Spleen (tissue), 11 donors: ENCODE data around the gene DNM2. TPM values are rescaled to one million over a fixed set of nuclear protein-coding genes. Genes with fewer than 3 reads are reported as not detected.
A peak's percentile ranks its signal among the peaks of the same experiment; 100 is the strongest.

Source experiments
- DNase-seq: peaks from one replicate; pipeline ENCODE4 v3.0.0-alpha.2; 2020
- H3K27ac ChIP-seq, 8 donors: fragments of 200-600 bp; sonication (generic) in 7 of 8; 1 replicate in 4 of 8; 2 replicates in 4 of 8; pipeline versions ENCODE4 v1.5.0 to v1.8.0; 2016 to 2021; ENCODE audit warnings: inconsistent platforms in 4 of 8, mild to moderate bottlenecking in 4 of 8, moderate library complexity in 1 of 8
- H3K27me3 ChIP-seq, 7 donors: fragments of 200-600 bp; sonication (generic) in 6 of 7; replicated peaks in 1 of 7; 1 replicate in 4 of 7; 2 replicates in 3 of 7; pipeline versions ENCODE4 v1.5.0 to v1.8.0; 2016 to 2021; ENCODE audit warnings: inconsistent platforms in 3 of 7, mild to moderate bottlenecking in 1 of 7
- H3K36me3 ChIP-seq, 6 donors: fragments of 200-600 bp; sonication (generic) in 5 of 6; 1 replicate in 4 of 6; 2 replicates in 2 of 6; pipeline versions ENCODE4 v1.5.0 to v1.8.0; 2016 to 2021; ENCODE audit warnings: inconsistent platforms in 2 of 6
- H3K4me1 ChIP-seq, 6 donors: fragments of 200-600 bp; sonication (generic) in 5 of 6; 1 replicate in 3 of 6; 2 replicates in 3 of 6; pipeline versions ENCODE4 v1.5.0 to v1.8.0; 2016 to 2021; ENCODE audit warnings: inconsistent platforms in 3 of 6
- H3K4me3 ChIP-seq, 8 donors: fragments of 200-600 bp; sonication (generic) in 7 of 8; 1 replicate in 4 of 8; 2 replicates in 4 of 8; pipeline versions ENCODE4 v1.5.0 to v1.8.0; 2016 to 2021; ENCODE audit warnings: inconsistent platforms in 4 of 8, mild to moderate bottlenecking in 4 of 8, moderate library complexity in 2 of 8
- H3K9me3 ChIP-seq, 8 donors: fragments of 200-600 bp; sonication (generic) in 7 of 8; 1 replicate in 4 of 8; 2 replicates in 4 of 8; pipeline versions ENCODE4 v1.5.0 to v1.8.0; 2016 to 2021; ENCODE audit warnings: inconsistent platforms in 4 of 8
- CTCF ChIP-seq, 11 experiments: fragments of 200-600 bp in 7 of 11; fragments of 450-650 bp in 4 of 11; sonication (generic) in 4 of 11; IDR thresholded peaks in 8 of 11; conservative IDR thresholded peaks in 3 of 11; 1 replicate in 7 of 11; 2 replicates in 4 of 11; pipeline versions ENCODE4 v1.4.0 to v1.8.0; 2016 to 2021; ENCODE audit warnings: antibody characterized with exemption in 11 of 11, inconsistent platforms in 4 of 11, mild to moderate bottlenecking in 1 of 11
- POLR2A ChIP-seq, 3 donors: fragments of 450-650 bp; IDR thresholded peaks; one replicate each; pipeline ENCODE4 v1.5.1; 2017; ENCODE audit warnings: antibody characterized with exemption in 3 of 3, mild to moderate bottlenecking in 1 of 3
- POLR2AphosphoS5 ChIP-seq, 3 donors: sonication (generic); formaldehyde crosslinking; IDR thresholded peaks; one replicate each; pipeline ENCODE4 v1.5.1; 2017; ENCODE audit warnings: antibody characterized with exemption in 3 of 3
- WGBS, 5 donors: extraction: QIAGEN DNeasy Blood & Tissue Kit in 3 of 5; methylation state at CpG; one replicate each; pipeline versions ENCODE4 v1.1.5 to v1.1.7; 2013 to 2018; 5-methylcytosine and 5-hydroxymethylcytosine counted together
- intact Hi-C: fragments of 100-400 bp; cut with DNase I; formaldehyde crosslinking; loops from one replicate; pipeline ENCODE4 v1.15.0; 2023; ENCODE audit warnings: low total_unique reads
- polyA plus RNA-seq, 3 donors: library from polyadenylated mRNA; stranded (reverse); fragments of 200-250 nt; gene quantifications; one replicate each; pipeline ENCODE4 v1.2.1, GENCODE V29; 2013
- total RNA-seq, 7 donors: library from RNA; depleted of rRNA in 3 of 7; stranded (reverse); fragments of >200 nt in 3 of 7; fragmentation: NEBNext Ultra II Directional in 4 of 7; extraction: Animal tissue kit (Norgen Biotek cat#: 25700) in 4 of 7; gene quantifications; one replicate each; pipeline versions ENCODE4 v1.1.0 to v1.2.1, GENCODE V29; 2016 to 2021
- donor health status: healthy with polysubstance abuse.
- donor health status: DM: no; HTN: no; CAD: no; lungs with moderate emphysema.
- donor health status: DM: no; HTN: no; CAD: no.
- donor health status: Bipolar disorder and iron deficiency.
- donor health status: healthy.
- donor health status: DM: no; HTN: no; CAD: no.
- donor health status: DM: yes; HTN: yes; CAD: no.

The DNM2 gene
- total and polyA plus RNA-seq, 10 donors = 57.1 to 298 (median 193) TPM

- intact Hi-C loops = loop anchor here (5.0 kb wide), 1 partner anchor 53 kb away; the partner anchor contains the start of gene DNM2
- Histone ChIP-seq H3K36me3 (peaks cover 0 to 92% (median 20%) of the 10 kb centered on the region in 6 donors), H3K4me1 (peaks cover 34 to 87% (median 58%) of the 10 kb centered on the region in 6 donors), H3K9me3 (no peaks in the 10 kb centered on the region), H3K27ac (peak overlapping the region; percentile 61 to 92 (median 72)), H3K4me3 (peak overlapping the region in 1 of 8 donors; percentile 21), H3K27me3 (no peaks in the 10 kb centered on the region)
- 63 to 82% (median 75%) methylated on average over 20 to 21 of the region's 21 CpGs for WGBS, 5 donors
- DNase-seq = no peak
- no peak for TF ChIP-seq POLR2A (IDR thresholded peaks at IDR 0.05)
- TF ChIP-seq CTCF (IDR thresholded peaks at IDR 0.05 in 8 of 11, conservative IDR thresholded peaks at IDR 0.05 in 3 of 11) = peak in 10 of 11 experiments; percentile 9 to 56 (median 39)
- peak; percentile 17 to 45 (median 23) for TF ChIP-seq POLR2AphosphoS5 (IDR thresholded peaks at IDR 0.05)
These were observed 51.9 kb downstream of the DNM2 start for GRCh38 chr19:10769533-10770491.

GRCh38 chr19:10773969-10774368 lies 56.1 kb downstream of the DNM2 start:
- Histone ChIP-seq H3K27me3 (no peaks in the 10 kb centered on the region), H3K4me3 (no peak overlapping the region), H3K9me3 (no peaks in the 10 kb centered on the region), H3K27ac (peak overlapping the region in 2 of 8 donors; percentile 8 to 22), H3K36me3 (peaks cover 0 to 99% (median 55%) of the 10 kb centered on the region in 6 donors), H3K4me1 (peaks cover 28 to 87% (median 49%) of the 10 kb centered on the region in 6 donors)
- intact Hi-C loops = no loop called here
- 74 to 87% (median 76%) methylated on average over 3 of the region's 3 CpGs for WGBS, 5 donors
- TF ChIP-seq POLR2A (IDR thresholded peaks at IDR 0.05) (no peak), CTCF (IDR thresholded peaks at IDR 0.05 in 8 of 11, conservative IDR thresholded peaks at IDR 0.05 in 3 of 11) (no peak), POLR2AphosphoS5 (IDR thresholded peaks at IDR 0.05) (no peak)
- no peak for DNase-seq

- no peak for DNase-seq
- H3K36me3 ChIP-seq = peaks cover 0 to 100% (median 60%) of the 10 kb centered on the region in 6 donors
- H3K4me3 ChIP-seq = no peak overlapping the region
- 94 to 98% (median 96%) methylated on average over 6 of the region's 6 CpGs for WGBS, 5 donors
- H3K27me3 ChIP-seq = no peaks in the 10 kb centered on the region
- TF ChIP-seq POLR2A (IDR thresholded peaks at IDR 0.05) = no peak
- TF ChIP-seq CTCF (IDR thresholded peaks at IDR 0.05 in 8 of 11, conservative IDR thresholded peaks at IDR 0.05 in 3 of 11) = no peak
- TF ChIP-seq POLR2AphosphoS5 (IDR thresholded peaks at IDR 0.05) = no peak
- no peaks in the 10 kb centered on the region for H3K9me3 ChIP-seq
- intact Hi-C loops = no loop called here
- H3K27ac ChIP-seq = peak overlapping the region in 4 of 8 donors; percentile 63 to 88 (median 78)
- peaks cover 22 to 87% (median 47%) of the 10 kb centered on the region in 6 donors for H3K4me1 ChIP-seq
These were observed 57.0 kb downstream of the DNM2 start for GRCh38 chr19:10774893-10775292.
